C4-2B (cell line): ENCODE results near the gene MACF1.

Source experiments
- ZFX ChIP-seq: fragments of 450-650 bp; IDR thresholded peaks from 2 replicates; pipeline ENCODE4 v1.6.1; 2017
- TF ChIP-seq, protein P1 (sequence below): fragments of 450-650 bp; conservative IDR thresholded peaks from 2 replicates; pipeline ENCODE4 v1.5.1; 2017; ENCODE audit warnings: mild to moderate bottlenecking

DNA sequence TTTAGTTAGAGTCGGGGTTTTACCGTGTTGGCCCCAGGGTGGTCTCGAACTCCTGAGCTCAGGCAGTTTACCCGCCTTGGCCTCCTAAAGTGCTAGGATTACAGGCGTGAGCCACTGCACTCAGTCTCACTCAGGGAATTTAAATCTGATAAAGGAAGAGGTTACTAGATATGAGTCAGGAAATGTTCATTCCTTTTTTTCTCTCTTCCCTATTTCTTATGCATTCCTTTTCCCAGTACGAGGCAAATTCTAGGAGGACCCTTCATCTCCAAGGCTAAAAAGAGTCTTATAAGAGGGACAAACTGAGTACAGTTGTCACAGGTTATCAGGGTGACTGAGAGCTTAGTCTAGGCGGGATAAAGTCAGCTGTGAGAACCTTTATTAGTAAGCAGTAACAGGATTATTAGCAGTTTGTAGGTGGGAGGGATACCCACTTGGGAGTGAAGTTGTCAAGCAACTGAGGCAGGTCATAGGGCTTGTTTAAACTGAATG lies 9.1 kb downstream of the MACF1 start:
- TF ChIP-seq, protein P1, sequence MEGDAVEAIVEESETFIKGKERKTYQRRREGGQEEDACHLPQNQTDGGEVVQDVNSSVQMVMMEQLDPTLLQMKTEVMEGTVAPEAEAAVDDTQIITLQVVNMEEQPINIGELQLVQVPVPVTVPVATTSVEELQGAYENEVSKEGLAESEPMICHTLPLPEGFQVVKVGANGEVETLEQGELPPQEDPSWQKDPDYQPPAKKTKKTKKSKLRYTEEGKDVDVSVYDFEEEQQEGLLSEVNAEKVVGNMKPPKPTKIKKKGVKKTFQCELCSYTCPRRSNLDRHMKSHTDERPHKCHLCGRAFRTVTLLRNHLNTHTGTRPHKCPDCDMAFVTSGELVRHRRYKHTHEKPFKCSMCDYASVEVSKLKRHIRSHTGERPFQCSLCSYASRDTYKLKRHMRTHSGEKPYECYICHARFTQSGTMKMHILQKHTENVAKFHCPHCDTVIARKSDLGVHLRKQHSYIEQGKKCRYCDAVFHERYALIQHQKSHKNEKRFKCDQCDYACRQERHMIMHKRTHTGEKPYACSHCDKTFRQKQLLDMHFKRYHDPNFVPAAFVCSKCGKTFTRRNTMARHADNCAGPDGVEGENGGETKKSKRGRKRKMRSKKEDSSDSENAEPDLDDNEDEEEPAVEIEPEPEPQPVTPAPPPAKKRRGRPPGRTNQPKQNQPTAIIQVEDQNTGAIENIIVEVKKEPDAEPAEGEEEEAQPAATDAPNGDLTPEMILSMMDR, result no peak
- TF ChIP-seq ZFX, result no peak
